ENCODE measurements around the gene TRAPPC2L. TPM values are rescaled to one million over a fixed set of nuclear protein-coding genes. Genes with fewer than 3 reads are reported as not detected.

TRAPPC2L gene
- total and polyA plus RNA-seq, 7 donors: 30.7 to 56.5 (median 42.1) TPM

DNA sequence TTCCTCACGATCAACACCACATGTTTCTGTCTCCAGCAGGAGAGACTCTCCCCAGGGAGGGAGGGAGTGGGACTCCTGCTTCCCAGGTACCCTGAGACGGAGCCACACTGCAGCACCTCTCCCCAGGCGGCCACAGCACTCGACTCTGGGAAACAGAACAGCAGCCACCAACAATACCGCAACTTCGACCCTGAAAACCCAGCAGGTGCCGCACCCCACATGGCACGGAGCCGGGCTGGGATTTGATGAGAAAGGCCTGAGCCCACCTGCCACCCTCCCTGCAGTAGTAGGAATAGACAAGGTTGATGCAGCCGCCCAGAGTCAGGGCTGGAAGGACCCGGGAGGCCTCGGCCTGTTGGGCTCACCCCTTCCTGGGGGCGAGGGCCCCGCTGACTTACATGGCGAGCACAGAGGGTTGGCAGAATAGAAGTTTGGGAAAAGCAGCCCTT, 14.6 kb upstream of the TRAPPC2L start:
- intact Hi-C loops (cut with DNase I): no loop called here
- no peaks in the 10 kb centered on the region for H3K27me3 ChIP-seq
- H3K27ac ChIP-seq: no peak overlapping the region
- DNase-seq: no peak
- H3K9me3 ChIP-seq: no peaks in the 10 kb centered on the region
- no peaks in the 10 kb centered on the region for H3K4me1 ChIP-seq
- peaks cover 0 to 46% (median 18%) of the 10 kb centered on the region in 4 donors for H3K36me3 ChIP-seq
- 83 to 97% methylated on average over 15 of the region's 15 CpGs for WGBS, 2 donors
- TF ChIP-seq POLR2A (IDR thresholded peaks at IDR 0.05) (no peak), EP300 (IDR thresholded peaks at IDR 0.05) (no peak), POLR2AphosphoS5 (IDR thresholded peaks at IDR 0.05) (no peak)
- TF ChIP-seq, protein P1, sequence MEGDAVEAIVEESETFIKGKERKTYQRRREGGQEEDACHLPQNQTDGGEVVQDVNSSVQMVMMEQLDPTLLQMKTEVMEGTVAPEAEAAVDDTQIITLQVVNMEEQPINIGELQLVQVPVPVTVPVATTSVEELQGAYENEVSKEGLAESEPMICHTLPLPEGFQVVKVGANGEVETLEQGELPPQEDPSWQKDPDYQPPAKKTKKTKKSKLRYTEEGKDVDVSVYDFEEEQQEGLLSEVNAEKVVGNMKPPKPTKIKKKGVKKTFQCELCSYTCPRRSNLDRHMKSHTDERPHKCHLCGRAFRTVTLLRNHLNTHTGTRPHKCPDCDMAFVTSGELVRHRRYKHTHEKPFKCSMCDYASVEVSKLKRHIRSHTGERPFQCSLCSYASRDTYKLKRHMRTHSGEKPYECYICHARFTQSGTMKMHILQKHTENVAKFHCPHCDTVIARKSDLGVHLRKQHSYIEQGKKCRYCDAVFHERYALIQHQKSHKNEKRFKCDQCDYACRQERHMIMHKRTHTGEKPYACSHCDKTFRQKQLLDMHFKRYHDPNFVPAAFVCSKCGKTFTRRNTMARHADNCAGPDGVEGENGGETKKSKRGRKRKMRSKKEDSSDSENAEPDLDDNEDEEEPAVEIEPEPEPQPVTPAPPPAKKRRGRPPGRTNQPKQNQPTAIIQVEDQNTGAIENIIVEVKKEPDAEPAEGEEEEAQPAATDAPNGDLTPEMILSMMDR (IDR thresholded peaks at IDR 0.05): no peak
- no peak overlapping the region for H3K4me3 ChIP-seq

DNA sequence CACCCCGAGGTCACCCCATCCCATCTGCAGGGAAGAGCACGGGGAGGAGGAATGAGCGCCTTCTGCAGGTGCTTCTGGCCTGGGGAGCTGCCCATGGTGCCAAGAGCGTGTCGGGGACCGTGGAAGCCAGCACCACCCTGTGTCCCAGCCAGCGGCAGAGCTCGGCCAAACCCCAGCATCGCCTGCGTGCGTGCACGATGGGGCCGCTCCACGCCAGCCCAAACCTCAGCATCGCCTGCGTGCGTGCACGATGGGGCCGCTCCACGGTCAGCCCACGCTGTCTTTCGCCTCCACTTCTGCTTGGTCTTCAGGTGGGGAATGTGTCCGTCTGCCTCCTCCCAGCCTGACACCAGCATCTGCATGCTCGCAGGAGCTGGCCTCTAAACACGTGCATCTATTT, 14.1 kb upstream of the TRAPPC2L start:
- Histone ChIP-seq H3K27ac (no peak overlapping the region), H3K4me1 (no peaks in the 10 kb centered on the region), H3K27me3 (no peaks in the 10 kb centered on the region), H3K9me3 (no peaks in the 10 kb centered on the region), H3K36me3 (peaks cover 0 to 46% (median 18%) of the 10 kb centered on the region in 4 donors), H3K4me3 (no peak overlapping the region)
- 95 to 96% methylated on average over 25 of the region's 25 CpGs for WGBS, 2 donors
- no peak for DNase-seq
- TF ChIP-seq, protein P1 (IDR thresholded peaks at IDR 0.05): no peak
- TF ChIP-seq POLR2A (IDR thresholded peaks at IDR 0.05): no peak
- no peak for TF ChIP-seq POLR2AphosphoS5 (IDR thresholded peaks at IDR 0.05)
- no peak for TF ChIP-seq EP300 (IDR thresholded peaks at IDR 0.05)
- intact Hi-C loops (cut with DNase I): no loop called here

DNA sequence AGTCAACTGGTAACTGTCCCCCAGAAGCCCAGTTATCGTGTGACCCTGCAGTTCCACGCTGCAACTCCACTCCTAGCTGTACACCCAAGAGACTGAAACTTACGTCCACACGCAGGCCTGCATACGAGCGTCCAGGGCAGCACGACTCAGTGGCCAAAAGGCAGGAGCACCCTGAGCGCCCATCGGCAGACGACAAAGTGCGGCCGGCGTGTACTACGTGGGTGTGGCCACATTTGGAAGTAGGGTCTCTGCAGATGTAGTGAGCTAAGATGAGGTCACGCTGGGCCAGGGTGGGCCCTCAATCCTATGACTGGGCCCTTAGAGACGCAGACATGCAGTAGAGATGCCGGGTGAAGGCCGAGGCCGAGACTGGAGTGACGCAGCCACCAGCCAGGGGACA, 13.7 kb upstream of the TRAPPC2L start:
- Histone ChIP-seq H3K9me3 (no peaks in the 10 kb centered on the region), H3K4me3 (no peak overlapping the region), H3K27me3 (no peaks in the 10 kb centered on the region), H3K36me3 (peaks cover 0 to 45% (median 18%) of the 10 kb centered on the region in 4 donors), H3K4me1 (no peaks in the 10 kb centered on the region), H3K27ac (no peak overlapping the region)
- intact Hi-C loops (cut with DNase I): no loop called here
- 92 to 97% methylated on average over 20 of the region's 20 CpGs for WGBS, 2 donors
- TF ChIP-seq, protein P1 (IDR thresholded peaks at IDR 0.05): no peak
- TF ChIP-seq POLR2A (IDR thresholded peaks at IDR 0.05): no peak
- no peak for TF ChIP-seq EP300 (IDR thresholded peaks at IDR 0.05)
- TF ChIP-seq POLR2AphosphoS5 (IDR thresholded peaks at IDR 0.05): no peak
- no peak for DNase-seq

DNA sequence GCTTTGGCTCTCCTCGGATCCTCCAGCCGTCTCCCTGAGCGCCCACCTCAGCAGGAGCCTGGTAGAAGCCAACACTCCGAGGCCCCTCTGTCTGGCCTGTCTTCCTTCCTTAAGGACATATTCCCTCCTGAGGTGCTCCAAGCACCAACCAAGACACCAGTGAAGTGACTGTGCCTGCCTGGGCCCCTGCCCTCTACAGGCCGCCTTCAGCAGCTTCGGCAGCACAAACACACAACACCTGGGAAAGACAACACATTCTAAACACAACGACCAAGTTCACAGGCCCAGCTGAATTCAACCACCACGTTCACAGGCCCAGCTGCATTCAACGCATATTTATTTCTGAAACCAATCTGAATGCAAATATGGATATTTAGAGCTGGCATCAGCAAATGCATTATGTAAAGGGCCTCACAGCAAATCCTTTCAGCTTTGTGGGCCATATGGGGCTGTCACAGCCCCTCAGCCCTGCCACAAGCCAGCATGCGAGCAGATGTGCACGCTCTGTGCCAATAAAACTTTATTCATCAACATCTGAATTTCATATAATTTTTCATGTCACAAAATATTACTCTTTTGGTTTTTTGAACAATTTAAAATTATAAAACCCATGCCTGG, 12.4 kb upstream of the TRAPPC2L start:
- Histone ChIP-seq H3K36me3 (peaks cover 0 to 34% (median 13%) of the 10 kb centered on the region in 4 donors), H3K9me3 (no peaks in the 10 kb centered on the region), H3K4me1 (no peaks in the 10 kb centered on the region), H3K4me3 (no peak overlapping the region), H3K27me3 (no peaks in the 10 kb centered on the region), H3K27ac (no peak overlapping the region)
- DNase-seq: no peak
- intact Hi-C loops (cut with DNase I): no loop called here
- WGBS, 2 donors: 76 to 86% methylated on average over 11 of the region's 11 CpGs
- TF ChIP-seq EP300 (IDR thresholded peaks at IDR 0.05) (no peak), POLR2A (IDR thresholded peaks at IDR 0.05) (no peak), POLR2AphosphoS5 (IDR thresholded peaks at IDR 0.05) (no peak)
- TF ChIP-seq, protein P1 (IDR thresholded peaks at IDR 0.05): no peak

DNA sequence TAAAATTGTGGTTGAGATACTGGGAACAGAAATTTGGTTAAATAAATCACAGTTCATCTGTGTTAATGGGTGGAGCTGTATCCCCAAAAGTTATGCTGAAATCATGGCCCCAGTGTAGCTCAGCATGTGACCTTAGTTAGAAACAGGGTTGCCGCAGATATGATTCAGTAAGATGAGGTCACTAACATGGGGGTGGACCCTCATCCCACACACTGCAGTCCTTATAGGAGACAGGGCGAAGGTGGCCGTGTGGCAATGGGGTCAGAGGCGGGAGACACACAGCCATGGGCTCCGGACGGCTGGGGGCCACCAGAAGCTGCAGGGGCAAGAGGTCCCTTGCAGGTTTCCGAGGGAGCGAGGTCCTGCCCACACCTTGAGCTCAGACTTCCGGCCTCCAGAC, 10.8 kb upstream of the TRAPPC2L start:
- intact Hi-C loops (cut with DNase I): no loop called here
- Histone ChIP-seq H3K4me1 (no peaks in the 10 kb centered on the region), H3K9me3 (no peaks in the 10 kb centered on the region), H3K36me3 (peaks cover 0 to 34% (median 6%) of the 10 kb centered on the region in 4 donors), H3K27ac (no peak overlapping the region), H3K27me3 (no peaks in the 10 kb centered on the region), H3K4me3 (no peak overlapping the region)
- TF ChIP-seq EP300 (IDR thresholded peaks at IDR 0.05): no peak
- TF ChIP-seq POLR2AphosphoS5 (IDR thresholded peaks at IDR 0.05): no peak
- TF ChIP-seq, protein P1 (IDR thresholded peaks at IDR 0.05): no peak
- WGBS, 2 donors: 96% methylated on average over 9 of the region's 9 CpGs
- no peak for DNase-seq
